Iris pigment epithelial cell (primary cell): ENCODE measurements around the gene SLC2A13.
"Not testable (repeated sequence)": the region's sequence is repeated elsewhere in the genome, so short reads cannot be mapped to it uniquely, and the experiment has no call there.

ENCODE experiments used
- DNase-seq: peaks from one replicate; pipeline ENCODE4 v3.0.0-alpha.2; 2011; ENCODE audit warnings: low read depth

SLC2A13 gene

DNA sequence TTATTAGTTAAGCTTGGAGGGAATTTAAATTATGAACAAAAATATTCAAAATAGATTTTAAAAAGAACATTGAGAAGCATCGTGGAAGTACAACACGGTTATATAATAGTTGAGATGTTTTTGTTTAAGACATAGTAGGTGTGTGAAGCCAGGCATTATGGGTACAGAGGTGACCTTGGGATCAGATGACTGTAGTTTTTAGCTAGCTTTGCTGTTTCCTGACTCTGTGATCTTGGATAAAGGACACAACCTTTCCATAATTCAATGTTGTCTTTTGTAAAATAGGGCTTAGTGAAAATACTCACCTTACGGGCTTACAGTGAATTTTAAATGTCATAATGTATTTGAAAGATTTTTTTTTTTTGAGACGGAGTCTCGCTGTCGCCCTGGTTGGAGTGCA is 239.7 kb downstream of the SLC2A13 start:
- DNase-seq, result no peak

GRCh38 chr12:39860695-39861094 is 245.2 kb downstream of the SLC2A13 start:
- no peak for DNase-seq

GRCh38 chr12:39853003-39853402 is 252.9 kb downstream of the SLC2A13 start:
- no peak for DNase-seq

- no peak for DNase-seq
Observed at GRCh38 chr12:39852346-39852745, 253.5 kb downstream of the SLC2A13 start.

GRCh38 chr12:39848218-39848617 is 257.7 kb downstream of the SLC2A13 start:
- DNase-seq, result not testable (repeated sequence)

DNA sequence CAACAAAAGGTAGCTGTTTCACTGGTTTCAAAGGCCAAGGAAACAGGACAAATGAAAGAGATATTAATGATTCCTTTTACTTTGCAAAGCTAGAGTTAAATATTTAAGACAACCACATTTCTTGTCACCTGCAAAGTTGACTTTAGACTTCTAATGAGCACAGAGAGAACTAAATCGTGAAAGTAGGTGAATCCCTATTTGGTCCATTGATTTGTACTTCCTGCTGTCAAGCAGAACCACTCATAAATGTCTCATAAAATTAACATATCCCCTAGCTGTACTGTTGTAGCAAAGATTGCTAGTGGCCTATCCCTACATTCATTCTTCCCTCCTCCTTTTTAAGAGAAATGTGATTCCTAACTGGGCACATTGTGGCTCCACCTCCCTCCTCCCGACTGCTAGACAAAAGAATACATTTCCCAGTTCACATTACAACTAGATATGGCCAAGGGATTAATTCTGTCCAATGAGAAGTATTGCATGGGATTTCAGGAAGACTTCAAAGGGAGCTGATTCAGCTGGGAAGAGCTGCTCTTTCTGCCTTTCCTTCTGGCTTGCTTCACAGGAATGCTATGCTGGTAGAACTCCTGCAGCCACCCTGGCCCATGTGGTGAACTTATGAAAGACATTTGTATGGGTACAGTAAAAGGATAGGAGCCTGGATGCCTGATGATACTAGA is 258.8 kb downstream of the SLC2A13 start:
- DNase-seq, result peak; percentile 26

- no peak for DNase-seq
Observed at GRCh38 chr12:39846304-39846703, 259.6 kb downstream of the SLC2A13 start.

DNA sequence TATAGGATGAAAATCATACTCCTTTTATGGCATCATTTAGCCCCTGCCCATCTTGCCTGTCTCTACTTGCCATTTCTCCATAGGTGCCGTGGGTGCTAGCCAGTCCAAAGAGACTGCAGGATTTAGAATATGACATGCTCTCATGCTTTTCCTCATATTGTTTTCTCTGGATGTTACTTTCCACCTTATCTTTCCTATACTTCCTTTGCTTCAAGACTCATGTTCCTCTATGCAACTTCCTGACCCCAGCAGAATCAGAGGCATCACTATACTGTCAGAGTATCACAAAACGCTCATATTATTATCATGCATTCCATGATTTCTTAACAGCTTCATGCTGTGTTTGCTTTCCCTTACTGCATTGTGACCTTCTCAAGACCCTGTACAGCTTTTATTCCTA is 265.5 kb downstream of the SLC2A13 start:
- DNase-seq, result no peak

GRCh38 chr12:39839072-39839471 is 266.8 kb downstream of the SLC2A13 start:
- no peak for DNase-seq

DNA sequence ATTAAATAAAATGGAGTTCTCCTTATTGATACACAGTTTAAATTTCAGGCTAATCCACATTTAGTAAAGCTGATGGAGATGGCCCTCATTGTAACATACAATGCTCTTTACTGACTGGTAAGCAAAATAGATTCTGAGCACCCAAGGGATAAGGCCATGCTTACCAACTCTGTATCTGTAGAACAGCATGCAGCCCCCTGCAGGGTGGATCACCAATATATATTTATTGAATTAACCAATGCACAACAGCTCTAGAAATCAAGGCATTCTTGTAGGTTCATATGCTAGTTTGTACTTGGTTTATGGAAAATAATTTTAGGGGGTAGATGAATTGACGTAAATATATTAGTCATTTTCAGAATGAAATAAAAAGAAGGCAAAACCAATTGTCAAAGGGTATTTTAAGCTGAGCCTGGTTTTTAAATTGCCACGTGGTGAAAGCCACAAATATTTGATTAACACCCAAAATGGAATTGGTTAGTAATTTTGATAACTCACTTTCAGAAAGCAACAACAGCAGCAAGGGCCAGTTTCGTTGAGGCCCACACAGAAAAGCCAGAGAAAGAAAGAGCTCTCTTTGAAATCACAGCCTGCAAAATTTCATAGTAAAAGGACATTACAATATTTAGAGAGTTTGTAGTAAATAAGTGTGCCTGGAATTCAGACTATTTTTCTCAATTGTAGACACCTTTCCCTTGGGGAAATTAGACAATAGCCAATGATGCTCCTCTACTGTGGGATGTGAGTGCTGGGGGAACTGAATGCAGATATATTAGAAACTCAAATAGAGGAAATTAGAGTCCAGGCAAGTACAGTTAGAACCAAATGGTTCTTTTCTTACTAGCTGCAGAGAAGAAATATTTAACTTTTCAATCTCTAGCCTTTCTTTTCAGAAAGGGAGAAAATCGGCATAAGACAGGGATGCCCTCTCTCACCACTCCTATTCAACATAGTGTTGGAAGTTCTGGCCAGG is 270.1 kb downstream of the SLC2A13 start:
- no peak for DNase-seq

- DNase-seq, result peak; percentile 38
Observed at GRCh38 chr12:39831587-39832315, 274.1 kb downstream of the SLC2A13 start.

- no peak for DNase-seq
Observed at GRCh38 chr12:39830852-39831520, 274.9 kb downstream of the SLC2A13 start.

- DNase-seq, result no peak
Observed at GRCh38 chr12:39830171-39830570, 275.7 kb downstream of the SLC2A13 start.

- DNase-seq, result peak; percentile 42
Observed at GRCh38 chr12:39824505-39825212, 281.2 kb downstream of the SLC2A13 start.

DNA sequence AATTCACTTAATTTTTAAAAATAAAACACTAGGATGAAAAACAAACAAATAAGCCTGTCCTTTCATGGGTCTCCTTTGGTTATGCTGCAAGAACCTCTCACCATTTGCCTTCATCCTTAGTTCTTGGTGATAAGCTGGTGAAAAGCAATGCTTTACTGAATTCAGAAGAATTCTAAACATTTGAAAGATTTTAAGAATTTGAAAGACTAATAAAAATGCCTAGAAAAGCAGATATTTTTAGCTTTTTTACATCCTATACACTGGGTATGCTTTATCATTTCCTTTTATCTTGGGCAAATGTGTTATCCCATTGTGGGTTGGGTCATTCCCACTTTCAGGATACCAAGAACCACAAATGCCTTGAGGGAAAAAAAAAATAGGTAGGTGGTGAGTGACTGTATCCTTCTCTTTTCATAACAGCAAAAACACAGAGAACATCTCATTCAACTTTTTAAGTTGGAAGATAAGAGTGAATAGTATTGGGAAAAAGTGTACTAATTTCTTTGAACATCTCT is 289.2 kb downstream of the SLC2A13 start:
- DNase-seq, result no peak

- no peak for DNase-seq
Observed at GRCh38 chr12:39815746-39816145, 290.1 kb downstream of the SLC2A13 start.

DNA sequence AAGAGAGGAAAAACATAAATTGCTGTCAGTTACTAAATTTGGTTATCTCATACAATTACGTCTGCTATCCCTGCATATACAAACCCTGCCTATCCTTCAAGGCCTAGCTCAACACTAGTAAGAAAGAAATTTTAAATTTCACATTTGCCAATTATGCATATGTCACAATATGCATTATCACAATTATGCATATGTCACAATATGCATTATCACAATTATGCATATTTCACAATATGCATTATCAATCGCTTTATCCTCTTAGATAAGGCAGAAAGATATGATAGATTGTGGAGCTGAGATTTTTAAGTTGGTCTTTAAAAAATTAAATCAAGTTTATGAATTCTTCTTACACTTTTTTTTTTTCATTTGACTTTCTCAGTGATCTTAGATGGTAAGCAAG is 291.3 kb downstream of the SLC2A13 start:
- DNase-seq, result no peak

DNA sequence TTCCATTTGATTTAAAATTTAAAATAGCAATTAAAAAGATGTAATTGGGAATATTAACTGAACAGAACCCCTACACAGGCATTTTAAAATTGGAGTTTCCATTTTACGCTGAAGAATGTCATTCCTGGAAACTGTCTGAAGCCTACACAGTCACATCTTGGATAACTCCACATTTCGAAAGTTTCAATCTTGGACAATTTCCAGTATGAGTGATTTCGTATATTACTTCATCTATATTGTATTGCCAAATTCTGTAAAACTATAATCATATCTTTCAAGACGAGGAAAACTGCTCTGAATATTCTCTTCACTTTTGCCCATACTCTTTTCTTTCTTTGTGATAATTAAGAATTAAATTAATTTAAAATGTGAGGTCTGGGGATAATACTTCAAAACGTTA is 292.1 kb downstream of the SLC2A13 start:
- DNase-seq, result peak; percentile 30

GRCh38 chr12:39812456-39812855 is 293.4 kb downstream of the SLC2A13 start:
- DNase-seq, result not testable (repeated sequence)

GRCh38 chr12:39807043-39807442 is 298.8 kb downstream of the SLC2A13 start:
- peak; percentile 9 for DNase-seq

GRCh38 chr12:39805651-39806050 is 300.2 kb downstream of the SLC2A13 start:
- no peak for DNase-seq
